ENCODE data around the gene ALOX5AP.

ALOX5AP gene

DNA sequence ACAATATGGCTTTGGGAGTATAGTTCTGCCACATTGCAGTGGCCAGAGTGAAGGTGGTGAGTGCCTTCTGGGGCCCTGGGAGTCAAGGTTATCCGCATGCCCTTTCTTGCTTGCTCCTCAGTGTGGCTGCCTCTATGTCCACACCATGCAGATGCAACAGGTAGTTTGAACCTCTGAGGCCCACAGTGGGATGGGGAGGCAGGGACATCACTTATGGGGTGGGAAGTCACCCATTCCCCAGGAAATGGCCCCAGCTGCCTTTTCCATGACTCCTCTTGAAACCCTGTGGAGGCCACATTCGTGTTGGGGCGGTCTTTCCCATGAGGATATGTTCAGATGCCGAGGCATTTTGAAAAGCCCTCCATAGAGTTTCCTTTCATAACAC is 20.0 kb upstream of the ALOX5AP start:
- no peak for DNase-seq

GRCh38 chr13:30715837-30716236 is 19.5 kb upstream of the ALOX5AP start:
- DNase-seq: no peak

DNA sequence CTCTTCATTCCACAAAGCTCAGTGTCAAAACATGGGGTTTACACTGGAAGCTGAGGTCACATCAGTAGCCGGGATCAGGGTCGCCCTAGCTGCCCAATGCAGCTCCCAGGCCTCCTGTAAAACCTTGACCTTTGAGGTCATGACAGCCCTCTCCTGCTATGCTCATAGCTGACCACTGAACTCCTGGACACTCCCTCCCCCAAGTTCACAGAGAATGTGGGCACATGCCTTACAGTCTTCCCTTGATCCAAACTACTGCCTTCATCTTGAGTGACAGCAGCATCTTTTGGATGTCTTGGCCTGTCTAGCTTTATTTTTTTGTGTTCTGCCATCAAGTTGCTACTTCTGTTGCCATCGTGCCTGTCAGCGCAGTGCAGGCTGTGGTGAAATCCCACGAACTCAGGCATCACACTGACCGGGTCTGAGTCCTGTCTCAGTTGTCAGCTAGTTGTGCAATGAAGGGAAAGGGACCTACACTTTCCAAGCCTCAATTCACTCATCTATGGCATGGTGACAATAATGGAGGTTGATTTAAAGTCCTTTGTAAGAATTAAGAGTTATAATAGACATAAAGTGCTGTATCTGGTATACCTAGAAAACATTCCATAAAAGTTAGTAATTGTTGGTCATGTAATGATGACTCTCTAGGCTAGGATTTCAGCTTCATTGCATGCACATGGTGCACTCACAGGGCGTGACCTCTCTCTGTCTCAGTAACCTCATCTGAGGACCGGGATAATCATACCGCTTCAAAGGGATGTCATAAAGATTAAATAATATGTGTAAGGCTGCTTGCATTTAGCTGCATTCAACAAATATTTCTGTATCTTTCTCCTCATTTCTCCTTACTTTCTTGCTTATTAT is 16.4 kb upstream of the ALOX5AP start:
- no peak for DNase-seq

GRCh38 chr13:30719525-30719914 is 15.8 kb upstream of the ALOX5AP start:
- no peak for DNase-seq

DNA sequence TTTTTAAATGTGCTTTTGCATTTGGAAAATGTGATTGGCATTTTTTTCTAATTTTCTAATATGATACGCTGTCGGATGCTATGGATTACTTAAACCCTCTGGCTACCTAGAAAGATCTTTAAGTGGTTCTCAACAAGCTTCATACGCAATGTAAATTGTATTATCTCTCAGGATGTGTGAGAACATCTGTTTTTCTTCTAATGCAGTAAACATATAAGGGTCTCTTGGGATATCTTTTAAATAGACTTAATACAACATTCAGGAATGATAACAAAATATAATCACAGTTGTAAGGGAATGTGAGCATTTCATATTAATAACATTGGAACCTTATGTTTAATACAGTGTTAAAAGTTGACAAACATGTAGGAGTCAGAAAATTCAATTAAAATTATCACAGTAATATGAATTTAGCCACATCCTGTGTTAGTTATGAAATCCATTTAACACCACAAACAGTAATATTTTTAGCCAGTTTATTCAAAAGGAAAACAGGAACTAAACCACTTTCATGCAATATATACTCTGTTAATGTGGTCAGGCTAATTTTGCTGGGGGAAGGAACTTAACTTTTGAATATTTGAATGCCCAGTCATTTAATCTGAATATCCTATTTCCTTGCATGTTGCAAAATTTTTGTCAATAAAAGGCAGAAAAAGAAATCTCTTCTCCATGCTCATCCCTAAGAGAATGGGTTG is 15.0 kb upstream of the ALOX5AP start:
- no peak for DNase-seq

DNA sequence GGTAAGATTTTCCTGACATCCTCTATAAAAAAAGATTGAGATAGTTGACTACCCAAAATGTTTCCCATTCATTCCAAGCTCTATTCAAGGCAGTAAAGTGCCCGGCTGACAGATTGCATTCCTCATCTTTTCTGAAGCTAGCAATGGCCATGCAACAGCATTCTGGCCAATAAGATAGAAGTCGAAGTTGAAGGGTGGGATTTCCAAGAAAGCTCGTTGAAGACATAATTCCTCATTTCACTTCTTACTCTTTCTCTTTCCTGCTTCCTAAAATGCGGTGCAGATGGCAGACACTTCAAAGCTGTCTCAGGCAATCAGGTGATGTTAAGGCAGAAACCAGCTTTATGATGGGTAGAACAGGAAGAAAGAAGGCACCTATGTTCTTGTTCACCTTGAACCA is 13.4 kb upstream of the ALOX5AP start:
- DNase-seq: no peak

DNA sequence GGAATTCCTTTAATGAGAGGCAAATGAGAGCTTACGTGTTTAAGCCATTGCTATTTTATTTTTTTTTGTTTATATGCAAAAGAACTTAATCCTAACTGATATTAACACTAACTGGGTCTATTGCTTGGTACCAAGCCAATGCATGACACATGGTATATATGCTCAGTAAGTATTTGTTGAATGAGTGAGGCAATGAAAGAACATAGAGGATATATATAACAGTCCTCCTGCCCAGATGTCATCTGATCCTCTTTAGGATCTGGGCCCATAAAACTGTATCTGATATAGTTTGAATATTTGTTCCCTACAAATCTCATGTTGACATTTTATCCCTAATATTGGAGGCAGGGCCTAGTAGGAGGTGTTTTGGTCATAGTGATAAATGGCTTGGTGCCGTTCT is 13.0 kb upstream of the ALOX5AP start:
- DNase-seq: no peak

DNA sequence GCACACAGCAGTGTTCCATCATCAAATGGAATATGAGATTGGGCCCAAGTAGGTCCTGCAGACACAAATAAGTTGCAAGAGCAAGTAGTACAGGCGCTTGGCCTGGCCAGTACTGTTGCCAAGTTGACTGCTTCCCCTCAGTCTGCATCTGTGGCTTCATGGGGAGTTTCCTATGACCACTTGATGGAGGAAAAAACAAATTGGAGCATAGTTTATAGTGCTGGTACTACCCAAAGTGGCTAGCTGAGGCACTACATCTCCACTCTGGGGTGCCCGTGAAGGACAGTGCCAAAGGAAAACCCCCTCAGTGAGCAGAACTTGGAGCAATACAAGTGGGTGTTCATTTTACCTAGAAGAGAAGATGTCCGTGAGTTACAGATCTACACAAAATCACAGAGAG is 10.6 kb upstream of the ALOX5AP start:
- no peak for DNase-seq

DNA sequence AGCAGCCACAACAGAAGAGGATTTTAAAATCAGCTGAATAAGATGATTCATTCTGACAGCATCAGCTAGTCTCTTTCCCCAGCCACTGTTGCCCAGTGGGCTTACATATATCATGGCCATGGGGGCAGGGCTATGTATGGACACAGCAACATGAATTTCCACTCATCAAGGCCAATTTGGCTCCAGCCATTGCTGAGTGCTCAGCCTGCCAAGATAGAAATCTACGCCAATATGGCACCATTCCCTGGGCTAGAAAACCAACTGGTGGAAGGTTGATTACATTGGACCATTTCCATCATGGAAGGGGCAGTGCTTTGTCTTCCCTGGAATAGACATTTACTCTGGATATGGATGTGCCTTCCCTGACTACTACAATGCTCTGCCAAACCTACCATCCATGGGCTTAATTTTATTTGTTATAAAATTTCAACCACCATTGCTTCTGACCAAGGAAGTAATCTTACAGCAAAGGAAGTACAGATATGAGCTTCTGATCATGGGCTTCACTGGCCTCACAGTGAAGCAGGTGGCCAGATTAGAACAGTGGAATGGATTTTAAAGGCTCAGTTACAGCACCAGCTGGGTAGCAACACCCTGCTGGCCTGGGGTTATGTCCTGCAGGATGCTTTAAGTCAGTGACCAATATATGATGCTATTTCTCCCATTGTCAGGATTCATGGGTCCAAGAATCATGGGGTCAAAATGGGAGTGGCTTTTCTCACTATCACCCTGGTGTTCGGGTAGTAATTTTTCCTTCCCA is 9.8 kb upstream of the ALOX5AP start:
- DNase-seq: no peak

- DNase-seq: no peak
Measured at GRCh38 chr13:30726192-30726591, 9.2 kb upstream of the ALOX5AP start.

GRCh38 chr13:30727491-30728355 is 7.6 kb upstream of the ALOX5AP start:
- DNase-seq: no peak

DNA sequence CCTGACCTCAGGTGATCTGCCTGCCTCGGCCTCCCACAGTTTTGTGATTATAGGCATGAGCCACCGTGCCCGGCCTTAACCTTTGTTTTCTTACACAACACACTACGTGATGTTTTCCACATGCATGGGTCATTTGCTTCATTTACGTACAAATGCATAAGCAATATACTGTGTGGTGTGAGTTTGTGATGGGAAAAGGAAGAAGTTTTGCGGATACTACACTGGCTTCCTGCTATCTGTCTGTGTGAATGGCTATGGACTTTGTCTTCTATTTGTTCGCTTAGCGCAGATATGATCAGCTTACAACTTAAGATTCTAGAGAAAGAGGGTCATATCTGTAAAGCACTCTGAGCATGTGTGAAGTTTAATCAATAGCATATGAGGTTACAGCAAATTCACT is 5.5 kb upstream of the ALOX5AP start:
- DNase-seq: no peak

DNA sequence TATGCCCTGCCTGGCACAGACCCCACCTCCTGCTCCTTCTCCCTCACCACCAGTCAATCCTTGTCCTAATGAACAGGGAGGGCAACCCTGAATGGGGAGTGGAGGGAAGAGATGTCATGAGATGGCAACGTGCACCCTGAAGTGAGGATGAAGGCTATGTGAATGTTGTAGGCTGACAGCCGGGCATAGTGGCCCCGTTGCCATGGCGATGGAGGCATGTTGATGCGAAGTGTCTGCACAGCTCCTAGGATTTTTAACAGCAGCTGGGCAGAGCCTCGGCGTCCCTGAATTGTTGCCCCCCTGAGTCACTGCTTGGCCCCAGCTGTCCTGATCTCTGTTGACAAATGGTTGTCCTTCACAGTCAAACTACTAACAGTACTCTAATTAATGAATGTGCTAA is 4.8 kb upstream of the ALOX5AP start:
- DNase-seq: no peak

GRCh38 chr13:30731361-30732045 is 3.8 kb upstream of the ALOX5AP start:
- DNase-seq: no peak

- no peak for DNase-seq
Measured at GRCh38 chr13:30732046-30732390, 3.3 kb upstream of the ALOX5AP start.

DNA sequence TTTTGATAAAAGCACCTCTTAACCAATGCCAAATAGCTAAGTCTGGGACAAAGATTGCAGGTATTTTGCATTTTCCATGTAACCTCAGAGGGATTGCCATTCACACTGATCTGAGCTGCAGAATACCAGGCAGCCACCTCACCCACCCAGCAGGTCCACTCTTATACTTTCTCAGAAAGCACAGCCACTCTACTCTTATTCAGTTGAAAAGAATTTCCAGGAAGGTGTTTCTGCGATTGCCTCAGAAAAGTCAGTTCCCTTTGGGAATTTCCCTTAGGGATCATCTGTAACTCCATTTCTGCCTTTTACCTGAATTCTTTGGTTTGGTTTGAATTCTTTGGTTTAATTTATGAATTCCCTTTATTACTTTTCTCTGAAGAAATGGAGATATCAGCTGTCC is 904 bp upstream of the ALOX5AP start:
- no peak for DNase-seq

DNA sequence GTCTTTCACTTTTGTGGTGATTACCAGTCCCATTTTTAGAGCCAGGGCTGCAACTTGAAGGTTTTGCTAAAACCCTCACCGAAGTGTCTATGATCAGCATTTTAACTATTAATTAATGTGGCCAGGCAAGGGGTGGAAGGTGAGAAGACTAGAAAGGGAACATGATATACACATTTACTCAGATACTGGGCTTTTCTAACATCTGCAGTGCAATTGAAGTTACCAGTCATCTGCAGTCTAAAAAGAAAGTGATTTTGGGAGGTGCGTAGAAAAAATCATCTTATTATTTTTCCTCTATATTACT is 481 bp downstream of the ALOX5AP start:
- DNase-seq: no peak

DNA sequence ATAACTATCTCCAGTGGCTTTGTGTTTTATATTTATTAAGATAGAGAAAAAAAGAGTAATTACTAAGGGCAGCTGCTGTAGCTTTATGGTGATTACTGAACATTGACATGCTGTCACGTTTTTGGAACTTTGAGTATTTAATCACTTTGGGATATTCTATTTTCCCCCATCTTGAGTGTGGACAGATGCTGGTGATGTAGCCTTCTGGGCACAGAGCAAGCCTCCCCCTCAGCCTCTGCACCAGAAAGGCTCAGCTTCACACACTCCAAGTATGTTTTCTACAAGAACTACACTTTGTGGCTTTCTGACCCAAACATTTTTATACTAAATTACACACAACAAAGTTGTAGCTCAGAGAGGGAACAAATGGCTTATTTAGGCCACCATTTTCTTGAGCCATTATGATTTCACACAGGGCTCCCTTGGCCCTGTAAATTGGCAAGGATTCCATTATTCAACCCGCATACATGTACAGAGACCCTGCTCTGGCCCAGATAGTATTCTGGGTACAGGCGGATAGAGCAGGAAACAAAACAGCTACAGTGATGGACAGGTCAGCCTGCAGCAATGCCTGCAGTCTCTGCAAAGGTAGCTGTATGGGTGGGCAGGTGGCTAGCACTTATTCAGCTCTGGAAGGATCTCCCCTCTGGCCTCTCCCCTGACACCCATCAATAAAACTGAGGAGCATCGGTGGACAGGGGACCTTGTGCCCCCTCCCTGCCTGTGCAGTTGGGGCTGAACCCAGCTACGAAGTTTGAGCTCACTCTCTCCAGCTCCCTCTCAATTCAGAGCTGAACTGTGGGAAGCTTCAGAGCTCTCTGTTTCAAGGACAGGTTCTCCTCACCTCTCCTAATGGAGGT is 1.3 kb downstream of the ALOX5AP start:
- DNase-seq: no peak

- DNase-seq: no peak
Measured at GRCh38 chr13:30737511-30738337, 2.4 kb downstream of the ALOX5AP start.

DNA sequence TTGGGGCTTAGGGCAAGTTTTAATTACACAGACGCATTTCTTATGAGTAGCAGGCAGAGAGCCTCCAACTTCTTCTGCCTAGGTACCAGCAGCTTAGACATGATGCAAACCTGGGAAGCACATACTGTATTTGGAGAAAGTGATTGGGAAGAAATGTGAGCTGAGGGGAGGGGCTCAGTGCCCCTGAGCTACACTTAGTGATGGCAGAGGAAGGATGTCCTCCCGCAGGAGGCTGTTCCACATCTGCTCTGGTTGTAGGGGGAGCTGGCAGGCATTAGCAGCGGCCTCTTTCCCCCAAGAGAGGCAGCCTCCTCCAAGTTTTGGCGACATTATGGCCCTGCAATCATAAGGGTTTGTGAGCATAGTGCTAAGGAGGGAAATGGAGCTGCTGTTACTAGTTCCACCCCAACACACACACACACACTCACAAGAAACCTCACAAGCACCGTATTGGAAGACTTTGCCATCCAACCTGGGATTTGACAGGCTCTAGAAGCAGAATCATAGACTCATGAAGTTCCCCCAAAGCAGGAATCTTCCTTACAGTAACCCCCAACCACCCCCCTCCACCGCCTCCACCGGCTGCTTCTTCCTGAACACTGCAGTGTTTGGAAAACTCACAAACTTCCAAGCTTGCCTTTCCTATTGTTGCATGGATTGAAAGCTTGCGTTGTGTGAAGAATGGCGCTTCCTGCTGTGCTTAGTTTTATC is 3.3 kb downstream of the ALOX5AP start:
- no peak for DNase-seq
